Measurements from ENCODE around the gene NETO2. TPM values are rescaled to one million over a fixed set of nuclear protein-coding genes. Genes with fewer than 3 reads are reported as not detected.

NETO2 gene
- total RNA-seq, 4 donors from 2014 or later: 0.79 to 8.8 (median 3.3) TPM

GRCh38 chr16:47096297-47096696, 47.4 kb downstream of the NETO2 start:
- no peak for TF ChIP-seq CTCF (IDR thresholded peaks at IDR 0.05)
- DNase-seq (ENCODE audit: low spot score) (no peak), ATAC-seq (ENCODE audit: low FRiP score) (no peak)

DNA sequence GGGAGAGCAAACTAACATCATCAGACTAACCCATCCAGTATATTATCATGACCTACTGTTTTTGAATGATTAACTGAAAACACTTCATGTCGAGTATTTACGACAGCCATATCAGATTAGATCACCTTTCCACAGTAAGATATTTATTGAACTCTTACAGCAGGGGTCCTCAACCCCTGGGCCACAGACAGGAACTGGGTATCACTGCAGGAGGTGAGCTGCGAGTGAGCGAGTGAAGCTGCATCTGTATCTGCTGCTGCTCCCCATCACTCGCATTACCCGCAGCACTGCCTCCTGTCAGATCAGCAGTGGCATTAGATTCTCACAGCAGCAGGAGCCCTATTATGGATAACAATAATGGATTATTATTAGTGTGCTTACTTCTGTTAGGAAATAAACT, 59.5 kb downstream of the NETO2 start:
- TF ChIP-seq CTCF (IDR thresholded peaks at IDR 0.05): no peak
- no peak for ATAC-seq (ENCODE audit: low FRiP score)
- DNase-seq (ENCODE audit: low spot score): no peak

GRCh38 chr16:47082099-47082865, 61.5 kb downstream of the NETO2 start:
- ATAC-seq (ENCODE audit: low FRiP score) (no peak), DNase-seq (ENCODE audit: low spot score) (no peak)
- no peak for TF ChIP-seq CTCF (IDR thresholded peaks at IDR 0.05)

- ATAC-seq (ENCODE audit: low FRiP score): no peak
- DNase-seq (ENCODE audit: low spot score): no peak
- no peak for TF ChIP-seq CTCF (IDR thresholded peaks at IDR 0.05)
Observed at GRCh38 chr16:47081115-47081514, 62.6 kb downstream of the NETO2 start.

DNA sequence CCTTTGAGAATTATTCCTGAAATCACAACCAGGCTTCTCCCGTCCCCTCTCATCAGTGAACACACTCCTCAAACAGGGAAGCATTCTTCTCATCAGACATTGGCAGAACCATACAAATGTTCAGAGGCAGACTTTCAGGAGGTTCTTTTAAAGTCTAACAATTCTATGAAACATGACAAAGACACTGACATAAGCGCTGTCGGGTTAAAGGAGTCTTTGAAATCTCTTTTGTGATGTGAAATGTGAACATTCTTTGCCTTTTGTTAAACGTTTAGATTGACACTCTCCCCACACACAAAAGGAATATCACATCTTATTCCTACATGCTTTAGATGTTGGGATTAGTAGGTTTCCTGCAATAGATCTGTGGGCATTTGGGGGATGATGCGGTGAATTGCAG, 63.9 kb downstream of the NETO2 start:
- no peak for TF ChIP-seq CTCF (IDR thresholded peaks at IDR 0.05)
- ATAC-seq (ENCODE audit: low FRiP score): no peak
- no peak for DNase-seq (ENCODE audit: low spot score)

GRCh38 chr16:47073223-47074155, 70.3 kb downstream of the NETO2 start:
- ATAC-seq (ENCODE audit: low FRiP score) (no peak), DNase-seq (ENCODE audit: low spot score) (no peak)
- no peak for TF ChIP-seq CTCF (IDR thresholded peaks at IDR 0.05)

Data from omental fat pad (tissue), 4 donors.